ENCODE measurements around the gene GOLT1A. TPM values are rescaled to one million over a fixed set of nuclear protein-coding genes. Genes with fewer than 3 reads are reported as not detected.

The GOLT1A gene
- polyA plus RNA-seq, 2 donors: 0.42 to 0.81 TPM

DNA sequence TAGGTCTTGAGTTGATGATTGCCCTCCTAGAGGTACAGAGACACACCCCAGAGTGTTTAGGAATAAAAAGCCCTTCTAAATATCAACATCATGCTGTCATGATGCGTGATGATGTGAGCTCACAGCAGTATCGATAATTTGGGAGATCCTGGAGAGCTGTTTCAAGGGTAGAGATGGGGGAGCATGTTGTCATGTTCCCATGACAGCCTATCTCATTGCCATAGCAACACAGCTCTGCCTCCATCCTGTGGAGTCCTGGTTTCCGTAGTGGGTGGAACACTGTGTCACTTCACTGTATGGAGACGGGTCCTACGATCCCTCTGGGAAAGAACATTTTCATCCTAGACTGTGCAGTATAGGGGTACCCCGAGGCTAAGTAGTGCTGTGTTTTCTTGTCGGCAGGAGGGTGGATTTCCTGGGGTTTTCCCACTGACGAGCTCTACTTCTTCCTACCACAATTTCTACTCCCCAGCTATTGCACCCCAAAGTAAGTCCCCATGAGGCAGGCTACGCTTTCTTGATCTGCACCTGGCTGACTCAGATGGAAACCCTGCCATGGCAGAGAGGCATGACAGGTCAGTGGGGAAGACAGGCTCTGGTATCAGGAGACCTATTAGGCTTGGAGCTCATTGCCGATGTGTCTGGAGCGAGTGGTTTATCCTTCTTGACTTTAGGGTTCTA lies 24.7 kb downstream of the GOLT1A start:
- peaks cover 0 to 3% of the 10 kb centered on the region in 2 donors for H3K4me1 ChIP-seq (ENCODE audit: control insufficient read depth in 2 of 2, insufficient read depth in 2 of 2, low read length in 1 of 2)
- H3K27me3 ChIP-seq (ENCODE audit: control insufficient read depth in 1 of 2, insufficient read depth in 2 of 2, low read length in 2 of 2): peaks cover 0 to 3% of the 10 kb centered on the region in 2 donors
- no peaks in the 10 kb centered on the region for H3K9me3 ChIP-seq (ENCODE audit: control insufficient read depth in 2 of 2, insufficient read depth in 1 of 2, low read depth in 1 of 2, low read length in 1 of 2)
- H3K36me3 ChIP-seq (ENCODE audit: control insufficient read depth in 2 of 2, insufficient read depth in 2 of 2, low read length in 1 of 2): no peaks in the 10 kb centered on the region
- H3K27ac ChIP-seq (ENCODE audit: low read depth in 2 of 2, low read length in 1 of 2): no peak overlapping the region
- 70 to 73% methylated on average over 11 of the region's 11 CpGs for WGBS, 2 donors
- H3K4me3 ChIP-seq (ENCODE audit: low read depth in 1 of 2, low read length in 2 of 2): no peak overlapping the region

DNA sequence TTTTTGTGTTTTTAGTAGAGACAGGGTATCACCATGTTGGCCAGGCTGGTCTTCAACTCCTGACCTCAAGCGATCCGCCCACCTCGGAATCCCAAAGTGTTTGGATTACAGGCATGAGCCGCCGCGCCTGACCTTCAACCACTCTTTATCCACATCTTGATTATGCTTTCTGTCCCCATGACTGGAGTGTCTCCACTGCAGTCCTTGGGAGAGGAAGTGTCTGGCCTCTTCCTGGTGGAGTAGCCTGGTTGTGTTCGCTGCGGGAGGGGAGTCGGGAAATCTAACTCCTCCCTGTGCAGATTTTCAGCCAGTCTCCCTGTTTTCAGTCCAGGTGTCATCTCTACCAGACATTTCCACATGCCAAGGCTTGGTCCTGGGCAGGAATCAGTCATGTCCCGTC lies 27.2 kb downstream of the GOLT1A start:
- Histone ChIP-seq H3K36me3 (ENCODE audit: control insufficient read depth in 2 of 2, insufficient read depth in 2 of 2, low read length in 1 of 2) (no peaks in the 10 kb centered on the region), H3K27ac (ENCODE audit: low read depth in 2 of 2, low read length in 1 of 2) (no peak overlapping the region), H3K4me1 (ENCODE audit: control insufficient read depth in 2 of 2, insufficient read depth in 2 of 2, low read length in 1 of 2) (peaks cover 2% of the 10 kb centered on the region in 2 donors), H3K4me3 (ENCODE audit: low read depth in 1 of 2, low read length in 2 of 2) (no peak overlapping the region), H3K27me3 (ENCODE audit: control insufficient read depth in 1 of 2, insufficient read depth in 2 of 2, low read length in 2 of 2) (peaks cover 0 to 3% of the 10 kb centered on the region in 2 donors), H3K9me3 (ENCODE audit: control insufficient read depth in 2 of 2, insufficient read depth in 1 of 2, low read depth in 1 of 2, low read length in 1 of 2) (no peaks in the 10 kb centered on the region)
- 72 to 75% methylated on average over 10 of the region's 10 CpGs for WGBS, 2 donors

DNA sequence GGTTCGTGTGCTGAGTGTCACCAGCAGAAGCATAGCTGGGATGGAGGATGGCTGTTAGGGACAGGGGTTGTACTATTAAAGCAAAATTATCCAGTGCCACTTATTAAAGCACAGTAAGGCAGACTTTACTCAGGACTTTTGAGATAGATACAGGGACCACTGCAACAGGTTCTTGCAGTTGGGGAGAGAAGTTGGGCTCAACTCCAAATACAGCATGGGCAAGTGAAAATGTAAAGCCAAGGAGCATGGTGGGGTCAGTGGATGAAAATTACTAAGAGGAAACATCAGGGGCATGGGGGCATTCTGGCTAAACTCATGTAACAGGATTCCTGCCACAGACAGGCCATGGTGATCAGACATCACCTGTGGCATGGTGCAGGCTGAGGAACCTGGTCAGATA lies 32.7 kb downstream of the GOLT1A start:
- no peaks in the 10 kb centered on the region for H3K36me3 ChIP-seq (ENCODE audit: control insufficient read depth in 2 of 2, insufficient read depth in 2 of 2, low read length in 1 of 2)
- H3K4me1 ChIP-seq (ENCODE audit: control insufficient read depth in 2 of 2, insufficient read depth in 2 of 2, low read length in 1 of 2): peaks cover 0 to 2% of the 10 kb centered on the region in 2 donors
- no peak overlapping the region for H3K27ac ChIP-seq (ENCODE audit: low read depth in 2 of 2, low read length in 1 of 2)
- peaks cover 0 to 4% of the 10 kb centered on the region in 2 donors for H3K9me3 ChIP-seq (ENCODE audit: control insufficient read depth in 2 of 2, insufficient read depth in 1 of 2, low read depth in 1 of 2, low read length in 1 of 2)
- WGBS, 2 donors: 52 to 89% methylated on average over 1 of the region's 1 CpG
- no peak overlapping the region for H3K4me3 ChIP-seq (ENCODE audit: low read depth in 1 of 2, low read length in 2 of 2)
- no peaks in the 10 kb centered on the region for H3K27me3 ChIP-seq (ENCODE audit: control insufficient read depth in 1 of 2, insufficient read depth in 2 of 2, low read length in 2 of 2)

DNA sequence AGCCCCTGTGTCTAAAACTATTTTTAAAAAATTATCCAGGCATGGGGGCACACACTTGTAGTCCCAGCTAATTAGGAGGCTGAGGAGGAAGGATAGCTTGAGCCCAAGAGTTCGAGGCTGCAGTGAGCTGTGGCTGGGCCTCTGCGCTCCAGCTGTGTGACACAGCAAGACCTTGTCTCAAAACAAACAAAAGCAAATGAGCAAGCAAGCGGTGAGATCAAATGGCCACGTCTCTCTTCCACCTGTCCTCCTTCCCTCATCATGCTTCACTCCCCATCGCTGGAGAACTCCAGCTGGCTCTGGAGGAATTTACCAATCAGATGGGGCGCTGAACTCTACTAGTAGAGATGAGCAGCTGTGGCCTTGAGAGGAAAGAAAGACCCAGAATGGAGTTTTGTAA lies 33.7 kb downstream of the GOLT1A start:
- no peak overlapping the region for H3K27ac ChIP-seq (ENCODE audit: low read depth in 2 of 2, low read length in 1 of 2)
- WGBS, 2 donors: 70 to 77% methylated on average over 6 of the region's 6 CpGs
- H3K27me3 ChIP-seq (ENCODE audit: control insufficient read depth in 1 of 2, insufficient read depth in 2 of 2, low read length in 2 of 2): no peaks in the 10 kb centered on the region
- H3K4me3 ChIP-seq (ENCODE audit: low read depth in 1 of 2, low read length in 2 of 2): no peak overlapping the region
- no peaks in the 10 kb centered on the region for H3K36me3 ChIP-seq (ENCODE audit: control insufficient read depth in 2 of 2, insufficient read depth in 2 of 2, low read length in 1 of 2)
- peaks cover 0 to 2% of the 10 kb centered on the region in 2 donors for H3K4me1 ChIP-seq (ENCODE audit: control insufficient read depth in 2 of 2, insufficient read depth in 2 of 2, low read length in 1 of 2)
- peaks cover 0 to 4% of the 10 kb centered on the region in 2 donors for H3K9me3 ChIP-seq (ENCODE audit: control insufficient read depth in 2 of 2, insufficient read depth in 1 of 2, low read depth in 1 of 2, low read length in 1 of 2)

DNA sequence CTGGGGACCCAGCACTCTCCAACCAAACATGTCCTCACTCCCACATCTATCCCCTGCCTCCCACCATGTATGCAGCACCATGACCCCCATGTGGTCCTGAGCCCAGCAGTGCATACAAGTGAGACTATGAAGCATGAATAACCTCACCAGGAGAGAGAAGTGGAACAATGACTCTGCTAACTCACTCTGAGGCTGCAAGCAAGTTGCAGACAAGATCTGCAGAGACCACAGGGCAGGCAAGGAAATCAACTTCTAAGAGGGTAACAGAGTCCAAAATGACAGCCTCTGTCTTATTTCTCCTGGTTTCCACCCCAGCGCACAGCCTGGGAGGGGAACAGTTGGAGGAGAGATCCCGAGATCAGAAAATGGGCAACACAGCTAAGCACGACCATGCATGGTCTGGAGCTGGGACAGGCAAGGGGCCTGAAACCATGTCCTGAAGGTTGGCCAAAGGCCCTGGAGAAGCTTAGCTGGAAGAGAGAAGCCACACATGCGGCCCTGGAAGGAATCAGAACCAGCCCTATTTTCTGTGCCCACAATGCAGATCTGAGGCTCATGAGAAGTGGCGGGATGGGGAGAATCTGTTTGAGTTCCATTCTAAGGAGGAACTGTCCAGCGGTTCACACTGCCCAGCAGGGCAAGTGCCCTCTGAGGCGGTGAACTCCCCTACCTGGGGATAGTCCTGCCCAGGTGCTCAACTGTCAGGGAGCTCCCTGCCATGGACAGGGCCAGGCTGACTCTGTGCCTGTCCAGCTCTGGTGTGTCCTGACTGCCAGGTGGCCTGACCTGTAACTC lies 35.1 kb downstream of the GOLT1A start:
- no peaks in the 10 kb centered on the region for H3K27me3 ChIP-seq (ENCODE audit: control insufficient read depth in 1 of 2, insufficient read depth in 2 of 2, low read length in 2 of 2)
- H3K4me3 ChIP-seq (ENCODE audit: low read depth in 1 of 2, low read length in 2 of 2): no peak overlapping the region
- H3K9me3 ChIP-seq (ENCODE audit: control insufficient read depth in 2 of 2, insufficient read depth in 1 of 2, low read depth in 1 of 2, low read length in 1 of 2): peaks cover 0 to 4% of the 10 kb centered on the region in 2 donors
- H3K27ac ChIP-seq (ENCODE audit: low read depth in 2 of 2, low read length in 1 of 2): no peak overlapping the region
- 85 to 90% methylated on average over 7 of the region's 7 CpGs for WGBS, 2 donors
- no peaks in the 10 kb centered on the region for H3K36me3 ChIP-seq (ENCODE audit: control insufficient read depth in 2 of 2, insufficient read depth in 2 of 2, low read length in 1 of 2)
- H3K4me1 ChIP-seq (ENCODE audit: control insufficient read depth in 2 of 2, insufficient read depth in 2 of 2, low read length in 1 of 2): no peaks in the 10 kb centered on the region

DNA sequence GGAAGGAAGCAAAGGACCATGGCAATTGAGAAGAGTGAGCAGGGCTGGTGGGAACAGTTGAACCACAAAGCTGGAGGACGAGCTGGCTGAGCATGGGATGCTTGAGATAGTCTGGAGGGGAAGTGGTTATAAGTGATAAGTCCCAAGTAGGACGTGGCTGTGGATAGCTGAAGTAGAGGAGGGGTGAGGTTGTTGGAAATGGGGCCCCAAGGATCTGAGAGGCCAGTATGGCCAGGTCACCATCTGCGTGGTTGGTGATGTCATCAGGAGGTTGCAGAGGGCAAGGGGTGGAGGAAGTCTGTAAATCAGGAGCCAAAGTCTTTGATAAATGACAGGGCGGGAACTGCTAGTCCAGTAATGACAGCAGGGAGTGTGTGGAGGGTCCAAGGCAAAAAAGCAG lies 36.7 kb downstream of the GOLT1A start:
- Histone ChIP-seq H3K4me3 (ENCODE audit: low read depth in 1 of 2, low read length in 2 of 2) (no peak overlapping the region), H3K27me3 (ENCODE audit: control insufficient read depth in 1 of 2, insufficient read depth in 2 of 2, low read length in 2 of 2) (no peaks in the 10 kb centered on the region), H3K27ac (ENCODE audit: low read depth in 2 of 2, low read length in 1 of 2) (no peak overlapping the region), H3K4me1 (ENCODE audit: control insufficient read depth in 2 of 2, insufficient read depth in 2 of 2, low read length in 1 of 2) (no peaks in the 10 kb centered on the region), H3K9me3 (ENCODE audit: control insufficient read depth in 2 of 2, insufficient read depth in 1 of 2, low read depth in 1 of 2, low read length in 1 of 2) (peaks cover 0 to 4% of the 10 kb centered on the region in 2 donors), H3K36me3 (ENCODE audit: control insufficient read depth in 2 of 2, insufficient read depth in 2 of 2, low read length in 1 of 2) (no peaks in the 10 kb centered on the region)
- WGBS, 2 donors: 52 to 53% methylated on average over 4 of the region's 4 CpGs

DNA sequence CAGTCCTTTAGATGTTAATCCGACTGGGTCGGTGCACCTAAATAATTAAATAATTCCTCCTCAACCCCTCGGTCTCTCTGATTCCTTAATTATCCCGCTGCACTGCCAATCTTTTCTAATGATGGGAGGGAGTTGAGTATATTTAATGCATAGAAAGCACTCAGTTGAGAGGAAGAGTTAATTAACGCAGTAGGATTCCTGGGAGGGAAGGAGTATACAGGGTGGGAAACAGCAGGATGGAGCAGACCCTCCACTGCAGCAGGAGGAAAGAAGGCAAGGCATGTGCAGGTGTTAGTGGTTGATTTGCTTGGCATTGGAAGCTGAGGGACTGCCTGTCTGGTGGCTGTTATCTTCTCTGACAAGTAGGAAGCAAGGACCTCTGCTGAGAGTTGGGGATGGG lies 37.7 kb downstream of the GOLT1A start:
- Histone ChIP-seq H3K27ac (ENCODE audit: low read depth in 2 of 2, low read length in 1 of 2) (no peak overlapping the region), H3K9me3 (ENCODE audit: control insufficient read depth in 2 of 2, insufficient read depth in 1 of 2, low read depth in 1 of 2, low read length in 1 of 2) (peaks cover 0 to 4% of the 10 kb centered on the region in 2 donors), H3K4me1 (ENCODE audit: control insufficient read depth in 2 of 2, insufficient read depth in 2 of 2, low read length in 1 of 2) (no peaks in the 10 kb centered on the region), H3K36me3 (ENCODE audit: control insufficient read depth in 2 of 2, insufficient read depth in 2 of 2, low read length in 1 of 2) (no peaks in the 10 kb centered on the region), H3K27me3 (ENCODE audit: control insufficient read depth in 1 of 2, insufficient read depth in 2 of 2, low read length in 2 of 2) (no peaks in the 10 kb centered on the region), H3K4me3 (ENCODE audit: low read depth in 1 of 2, low read length in 2 of 2) (no peak overlapping the region)
- 81 to 90% methylated on average over 5 of the region's 5 CpGs for WGBS, 2 donors

DNA sequence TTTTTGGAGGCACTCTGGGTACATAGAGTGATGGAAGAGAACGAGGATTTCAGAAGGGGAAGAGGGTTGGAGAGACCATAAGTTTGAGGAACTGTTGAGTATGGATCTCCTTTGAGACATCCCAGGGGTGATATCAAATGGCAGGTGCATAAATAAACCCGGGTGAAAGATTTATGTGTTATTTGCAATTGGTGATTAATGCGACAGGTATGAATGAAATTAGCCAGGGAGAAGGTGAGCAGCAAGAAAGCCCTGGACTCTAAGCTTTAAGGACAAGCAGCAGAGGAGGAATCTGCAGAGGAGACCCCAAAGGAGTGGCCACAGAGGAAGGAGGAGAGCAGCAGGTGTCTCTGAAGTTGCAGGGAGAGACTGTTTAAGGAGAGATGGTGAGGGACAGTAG lies 38.8 kb downstream of the GOLT1A start:
- Histone ChIP-seq H3K4me1 (ENCODE audit: control insufficient read depth in 2 of 2, insufficient read depth in 2 of 2, low read length in 1 of 2) (no peaks in the 10 kb centered on the region), H3K27me3 (ENCODE audit: control insufficient read depth in 1 of 2, insufficient read depth in 2 of 2, low read length in 2 of 2) (no peaks in the 10 kb centered on the region), H3K36me3 (ENCODE audit: control insufficient read depth in 2 of 2, insufficient read depth in 2 of 2, low read length in 1 of 2) (no peaks in the 10 kb centered on the region), H3K9me3 (ENCODE audit: control insufficient read depth in 2 of 2, insufficient read depth in 1 of 2, low read depth in 1 of 2, low read length in 1 of 2) (peaks cover 0 to 4% of the 10 kb centered on the region in 2 donors), H3K27ac (ENCODE audit: low read depth in 2 of 2, low read length in 1 of 2) (no peak overlapping the region), H3K4me3 (ENCODE audit: low read depth in 1 of 2, low read length in 2 of 2) (no peak overlapping the region)
- WGBS, 2 donors: 60 to 75% methylated on average over 3 of the region's 3 CpGs

DNA sequence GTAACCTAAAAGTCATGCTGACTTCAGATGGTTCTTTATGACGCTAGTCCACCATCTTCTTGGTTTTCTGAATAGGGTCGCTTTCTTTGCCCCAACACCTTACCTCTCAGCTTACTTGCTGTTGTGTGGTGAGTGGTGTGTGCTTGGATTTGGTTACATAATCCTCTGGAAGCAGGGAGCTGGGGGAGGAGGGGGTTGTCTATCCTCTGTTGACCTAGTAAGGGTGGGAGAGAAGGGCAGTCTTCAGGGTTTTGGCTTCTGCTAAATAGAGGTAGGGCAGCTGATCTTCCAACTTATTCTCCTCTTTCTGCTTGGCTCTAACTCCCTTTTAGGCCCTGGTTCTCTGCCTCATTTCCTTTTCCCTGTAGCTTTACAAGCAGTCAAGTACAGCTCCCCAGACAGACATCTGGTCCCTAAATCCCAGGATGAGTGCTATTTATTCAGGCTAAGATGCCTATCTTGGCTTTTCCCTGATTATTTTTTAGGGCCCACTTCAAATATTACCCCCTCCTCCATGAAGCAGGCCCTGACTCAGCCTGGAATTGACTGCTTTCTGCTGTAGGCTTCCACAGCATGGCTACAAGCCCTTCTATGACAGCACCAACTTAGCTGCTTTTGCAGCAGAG lies 41.3 kb downstream of the GOLT1A start:
- no peaks in the 10 kb centered on the region for H3K4me1 ChIP-seq (ENCODE audit: control insufficient read depth in 2 of 2, insufficient read depth in 2 of 2, low read length in 1 of 2)
- no peaks in the 10 kb centered on the region for H3K27me3 ChIP-seq (ENCODE audit: control insufficient read depth in 1 of 2, insufficient read depth in 2 of 2, low read length in 2 of 2)
- H3K36me3 ChIP-seq (ENCODE audit: control insufficient read depth in 2 of 2, insufficient read depth in 2 of 2, low read length in 1 of 2): no peaks in the 10 kb centered on the region
- no peak overlapping the region for H3K4me3 ChIP-seq (ENCODE audit: low read depth in 1 of 2, low read length in 2 of 2)
- 92 to 94% methylated on average over 2 of the region's 2 CpGs for WGBS, 2 donors
- no peak overlapping the region for H3K27ac ChIP-seq (ENCODE audit: low read depth in 2 of 2, low read length in 1 of 2)
- no peaks in the 10 kb centered on the region for H3K9me3 ChIP-seq (ENCODE audit: control insufficient read depth in 2 of 2, insufficient read depth in 1 of 2, low read depth in 1 of 2, low read length in 1 of 2)

Data from esophagus (tissue), 2 donors.